Endothelial cell of umbilical vein (primary cell): ENCODE results near the gene PRR15L. TPM values are rescaled to one million over a fixed set of nuclear protein-coding genes. Genes with fewer than 3 reads are reported as not detected.

ENCODE experiments used
- BruUV-seq: library from RNA; stranded (reverse); fragments of 400-500 nt; replicated peaks from 2 replicates; lab custom pipeline; 2021; lab: Mats Ljungman, UMichigan
- CTCF ChIA-PET: fragments of 300-600, 350-600 bp; sonication (Branson Sonifier 250); formaldehyde crosslinking; loops from one replicate; lab custom pipeline; 2021; ENCODE audit warnings: antibody characterized with exemption, inconsistent platforms; lab: Charles Lee
- POLR2A ChIA-PET: fragments of 300-600, 350-600 bp; sonication (Branson Sonifier 250); formaldehyde crosslinking; loops from one replicate; lab custom pipeline; 2021; ENCODE audit warnings: antibody characterized with exemption, inconsistent platforms; lab: Charles Lee
- DNase-seq: peaks from one replicate; pipeline ENCODE4 v3.0.0-alpha.2; 2011; ENCODE audit warnings: low read depth, low spot score
- FAIRE-seq: peaks from 2 replicates; lab custom pipeline; 2011; peaks lifted over from hg19 to GRCh38; lab: Jason Lieb, UNC
- H2AFZ ChIP-seq: 2 replicates; pipeline ENCODE4 v1.6.0; 2012; ENCODE audit warnings: low read depth, low read length, control low read depth, inconsistent platforms
- H3K27ac ChIP-seq: 2 replicates; pipeline ENCODE4 v1.5.1; 2011; ENCODE audit warnings: low read depth, mild to moderate bottlenecking, control low read depth, low read length, moderate library complexity; ENCODE audit not compliant: insufficient read depth
- H3K27me3 ChIP-seq, 2 experiments: 2 replicates each; pipeline versions ENCODE4 v1.6.0 to v1.6.1; 2011; ENCODE audit warnings: low read length in 2 of 2, mixed read lengths in 1 of 2; ENCODE audit not compliant: control insufficient read depth in 2 of 2, insufficient read depth in 2 of 2
- H3K36me3 ChIP-seq, 2 experiments: 2 replicates in 1 of 2; 3 replicates in 1 of 2; pipeline ENCODE4 v1.5.1; 2011; ENCODE audit warnings: low read length in 2 of 2, mild to moderate bottlenecking in 1 of 2, moderate library complexity in 1 of 2; ENCODE audit not compliant: control insufficient read depth in 2 of 2, insufficient read depth in 2 of 2; ENCODE audit errors: extremely low read depth in 1 of 2
- H3K4me1 ChIP-seq: 3 replicates; pipeline ENCODE4 v1.5.1; 2011; ENCODE audit warnings: mild to moderate bottlenecking, low read length; ENCODE audit not compliant: control insufficient read depth, insufficient read depth; ENCODE audit errors: extremely low read depth
- H3K4me2 ChIP-seq: 2 replicates; pipeline ENCODE4 v1.6.1; 2011; ENCODE audit warnings: low read length, control low read depth, mixed read lengths; ENCODE audit not compliant: insufficient read depth
- H3K4me3 ChIP-seq, 3 experiments: fragments of 200-600 bp in 1 of 3; sonication (generic), shearing (Covaris generic) in 1 of 3; replicated peaks in 1 of 3; 2 replicates each; pipeline ENCODE4 v1.5.1; 2011 to 2016; ENCODE audit warnings: control low read depth in 3 of 3, low read length in 3 of 3, mild to moderate bottlenecking in 2 of 3, inconsistent platforms in 1 of 3, low read depth in 1 of 3, moderate library complexity in 1 of 3; ENCODE audit not compliant: insufficient read depth in 1 of 3
- H3K79me2 ChIP-seq: 2 replicates; pipeline ENCODE4 v1.6.0; 2012; ENCODE audit warnings: low read length, inconsistent platforms; ENCODE audit not compliant: control insufficient read depth, insufficient read depth
- H3K9ac ChIP-seq: replicated peaks from 2 replicates; pipeline ENCODE3; 2011; ENCODE audit warnings: low read length, control low read depth; ENCODE audit not compliant: insufficient read depth; ENCODE audit errors: extremely low read depth
- H3K9me1 ChIP-seq: replicated peaks from 3 replicates; pipeline ENCODE4 v1.6.0; 2011; ENCODE audit warnings: mild to moderate bottlenecking, low read length; ENCODE audit not compliant: control insufficient read depth, insufficient read depth; ENCODE audit errors: extremely low read depth
- H3K9me3 ChIP-seq: replicated peaks from 2 replicates; pipeline ENCODE4 v1.5.1; 2012; ENCODE audit warnings: low read length, inconsistent platforms; ENCODE audit not compliant: control insufficient read depth, insufficient read depth
- H4K20me1 ChIP-seq: replicated peaks from 2 replicates; pipeline ENCODE3; 2011; ENCODE audit warnings: mild to moderate bottlenecking, low read length; ENCODE audit not compliant: control insufficient read depth, insufficient read depth; ENCODE audit errors: extremely low read depth
- CTCF ChIP-seq, 2 donors: IDR thresholded peaks; 1 replicate in 1 of 2; 2 replicates in 1 of 2; pipeline ENCODE4 v1.5.1; 2011; ENCODE audit warnings: low read length in 2 of 2, mild to moderate bottlenecking in 2 of 2, moderate library complexity in 2 of 2, control low read depth in 1 of 2, inconsistent platforms in 1 of 2, low read depth in 1 of 2; ENCODE audit not compliant: insufficient read depth in 1 of 2; ENCODE audit errors: extremely low read depth in 1 of 2
- EZH2 ChIP-seq: IDR thresholded peaks from 2 replicates; pipeline ENCODE4 v1.6.1; 2012; ENCODE audit warnings: borderline replicate concordance, low read depth, mild to moderate bottlenecking, moderate library complexity, low read length, inconsistent platforms; ENCODE audit not compliant: severe bottlenecking
- FOS ChIP-seq: IDR thresholded peaks from 2 replicates; pipeline ENCODE4 v1.6.1; 2011; ENCODE audit warnings: mild to moderate bottlenecking, low read length, moderate library complexity, borderline replicate concordance; ENCODE audit not compliant: insufficient read depth
- GATA2 ChIP-seq: IDR thresholded peaks from 2 replicates; pipeline ENCODE4 v1.7.0; 2011; ENCODE audit warnings: low read depth, mild to moderate bottlenecking, moderate library complexity, mixed read lengths, low read length; ENCODE audit not compliant: insufficient read length, insufficient read depth
- JUN ChIP-seq: IDR thresholded peaks from 2 replicates; pipeline ENCODE4 v1.6.1; 2011; ENCODE audit warnings: borderline replicate concordance, low read depth; ENCODE audit not compliant: insufficient read length, insufficient read depth
- MYC ChIP-seq: IDR thresholded peaks from one replicate; pipeline ENCODE4 v1.6.1; 2011; ENCODE audit warnings: mild to moderate bottlenecking, low read depth, low read length
- POLR2A ChIP-seq: IDR thresholded peaks from 2 replicates; pipeline ENCODE4 v1.6.1; 2012; ENCODE audit warnings: low read depth, mild to moderate bottlenecking, control low read depth, low read length
- POLR2AphosphoS5 ChIP-seq: IDR thresholded peaks from 2 replicates; pipeline ENCODE4 v1.6.1; 2012; ENCODE audit warnings: low read depth, mild to moderate bottlenecking, control low read depth, low read length, moderate library complexity; ENCODE audit not compliant: insufficient read depth
- dilution Hi-C: fragments of 300-500 bp; cut with MboI; formaldehyde crosslinking; loops from one replicate; pipeline ENCODE4 v1.15.0; 2019; ENCODE audit warnings: low sequenced_read_pairs; ENCODE audit not compliant: extremely low pct_ligation_motif_present
- intact Hi-C: fragments of 100-400 bp; cut with micrococcal nuclease; formaldehyde crosslinking; loops from one replicate; pipeline ENCODE4 v1.10.0; 2022
- polyA plus RNA-seq, 4 experiments: library from polyadenylated mRNA; depleted of rRNA in 3 of 4; stranded (reverse) in 3 of 4; unstranded in 1 of 4; fragments of >200 nt; gene quantifications; 2 replicates each; pipeline versions ENCODE4 v1.2.1 to v1.2.3, GENCODE V29; 2011 to 2012; ENCODE audit warnings: missing spikeins in 1 of 4
- total RNA-seq: library from RNA; stranded (reverse); gene quantifications from 2 replicates; pipeline ENCODE4 v1.2.3, GENCODE V29; 2021

The PRR15L gene
- total and polyA plus RNA-seq, 2 donors (not counting 3 experiments of a cell fraction or from before 2014, with no cell fraction given), result not detected

- ChIA-PET CTCF (interaction anchor here (8.0 kb wide), 1 partner anchor 15 kb away, joined by 73 read pairs; no protein-coding TSS in a partner anchor), POLR2A (no interaction called here)
- no peaks in the 10 kb centered on the region for H4K20me1 ChIP-seq
- H3K9ac ChIP-seq, result no peak overlapping the region
- H3K36me3 ChIP-seq, result no peaks in the 10 kb centered on the region
- DNase-seq (no peak), FAIRE-seq (no peak)
- BruUV-seq, result no TSS peak
- H3K9me1 ChIP-seq, result no peaks in the 10 kb centered on the region
- H3K4me2 ChIP-seq, result no peak overlapping the region
- no peak overlapping the region for H3K27ac ChIP-seq
- no peak overlapping the region for H2AFZ ChIP-seq
- dilution Hi-C loops (no loop called here), intact Hi-C loops (no loop called here)
- H3K27me3 ChIP-seq, result peaks cover 2 to 9% of the 10 kb centered on the region in 2 experiments
- H3K4me1 ChIP-seq, result no peaks in the 10 kb centered on the region
- H3K4me3 ChIP-seq, result no peak overlapping the region
- H3K9me3 ChIP-seq, result no peaks in the 10 kb centered on the region
- TF ChIP-seq POLR2AphosphoS5, result no peak
- H3K79me2 ChIP-seq, result no peaks in the 10 kb centered on the region
These were observed 5.2 kb upstream of the PRR15L start for GRCh38 chr17:47962901-47963300.

GRCh38 chr17:47961406-47961805, 3.7 kb upstream of the PRR15L start:
- no TSS peak for BruUV-seq
- peaks cover 2 to 9% of the 10 kb centered on the region in 2 experiments for H3K27me3 ChIP-seq
- H3K9me1 ChIP-seq, result no peaks in the 10 kb centered on the region
- no peak overlapping the region for H3K4me2 ChIP-seq
- DNase-seq (no peak), FAIRE-seq (no peak)
- POLR2A ChIA-PET, result no interaction called here
- CTCF ChIA-PET, result interaction anchor here (1.2 to 8.0 kb wide), 4 partner anchors 9 to 57 kb away, joined by 3 to 73 read pairs (median 22); partner anchors contain the start of gene CDK5RAP3
- no peaks in the 10 kb centered on the region for H4K20me1 ChIP-seq
- no peak overlapping the region for H3K4me3 ChIP-seq
- no peak overlapping the region for H3K27ac ChIP-seq
- H3K79me2 ChIP-seq, result no peaks in the 10 kb centered on the region
- H2AFZ ChIP-seq, result no peak overlapping the region
- TF ChIP-seq POLR2AphosphoS5, result no peak
- TF ChIP-seq POLR2A, result no peak
- TF ChIP-seq JUN, result no peak
- no peak for TF ChIP-seq GATA2
- no peak for TF ChIP-seq CTCF (IDR thresholded peaks at IDR 0.05; ENCODE audit: extremely low read depth in 1 of 2, insufficient read depth in 1 of 2, low read depth in 1 of 2, low read length in 2 of 2)
- TF ChIP-seq MYC, result no peak
- TF ChIP-seq FOS, result no peak
- TF ChIP-seq EZH2, result no peak
- dilution Hi-C loops, result no loop called here
- H3K36me3 ChIP-seq, result no peaks in the 10 kb centered on the region
- intact Hi-C loops, result no loop called here
- no peak overlapping the region for H3K9ac ChIP-seq
- H3K9me3 ChIP-seq, result no peaks in the 10 kb centered on the region
- H3K4me1 ChIP-seq, result no peaks in the 10 kb centered on the region
